Measurements from ENCODE around the gene PIK3C2B.

The PIK3C2B gene

DNA sequence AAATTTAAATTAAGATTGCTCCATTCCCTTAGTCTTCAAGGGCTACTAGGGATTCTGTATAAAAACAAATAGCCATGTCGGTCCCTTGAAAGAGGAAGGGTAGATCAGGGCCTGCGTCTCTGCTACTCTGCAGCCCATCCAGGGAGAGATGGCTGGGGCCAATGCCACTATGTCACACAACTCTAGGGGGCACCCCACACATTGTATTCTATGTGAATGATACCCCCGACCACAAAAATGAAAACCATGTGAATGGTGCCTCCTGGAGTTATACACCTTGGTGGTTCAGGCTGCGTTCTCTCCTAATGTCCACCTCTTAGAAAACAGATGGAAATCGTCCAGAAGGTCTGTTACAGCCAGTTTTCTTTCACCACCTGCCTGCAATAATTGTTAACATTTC, 18.0 kb downstream of the PIK3C2B start:
- H3K4me3 ChIP-seq (ENCODE audit: low read length), result no peak overlapping the region
- peaks cover 14% of the 10 kb centered on the region for H3K4me1 ChIP-seq (ENCODE audit: control insufficient read depth, insufficient read depth, low read length)
- H3K9ac ChIP-seq (ENCODE audit: low read length), result no peak overlapping the region
- DNase-seq (ENCODE audit: low read depth), result no peak
- no peaks in the 10 kb centered on the region for H3K36me3 ChIP-seq (ENCODE audit: control insufficient read depth, insufficient read depth, low read length, severe bottlenecking)
- H3K9me3 ChIP-seq (ENCODE audit: control insufficient read depth, low read length), result no peaks in the 10 kb centered on the region
- peaks cover 28% of the 10 kb centered on the region for H3K27me3 ChIP-seq (replicated peaks; ENCODE audit: control insufficient read depth, insufficient read depth, low read length)

DNA sequence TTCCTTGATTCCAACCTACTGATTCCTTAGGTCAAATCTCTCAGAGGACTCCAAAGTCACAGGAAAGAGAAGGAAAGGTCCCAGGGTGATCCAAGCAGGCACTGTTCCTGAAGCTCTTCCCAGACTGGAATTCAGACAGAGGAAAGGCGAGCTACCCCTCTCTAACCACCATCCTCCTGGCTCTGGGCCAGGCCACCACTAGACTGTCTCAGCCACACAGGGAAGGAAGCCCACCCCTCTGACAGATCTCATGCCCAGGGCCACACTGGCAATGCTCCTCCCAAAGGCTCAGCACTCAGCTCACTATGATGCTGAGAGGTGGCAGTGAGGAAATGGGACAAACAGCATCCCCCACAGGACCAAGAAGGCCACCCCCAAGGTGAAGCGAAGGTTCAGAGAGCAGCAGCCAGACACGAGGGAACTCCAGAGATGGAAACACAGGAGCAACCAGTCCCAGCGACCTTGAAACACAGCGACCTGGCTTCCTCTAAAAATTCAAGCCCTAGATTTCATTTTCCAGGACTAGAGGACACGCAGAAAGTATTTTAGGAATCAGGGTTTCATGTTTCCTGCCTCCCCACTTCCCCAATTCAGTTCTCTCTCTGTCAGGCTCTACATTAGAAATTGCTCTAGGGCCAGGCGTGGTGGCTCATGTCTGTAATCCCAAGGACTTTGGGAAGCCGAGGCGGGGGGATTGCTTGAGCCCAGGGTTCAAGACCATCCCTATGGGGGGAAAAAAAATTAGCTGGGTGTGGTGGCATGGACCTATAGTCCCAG, 18.8 kb downstream of the PIK3C2B start:
- DNase-seq (ENCODE audit: low read depth), result no peak

GRCh38 chr1:204473400-204473965, 21.1 kb downstream of the PIK3C2B start:
- H3K4me1 ChIP-seq (ENCODE audit: control insufficient read depth, insufficient read depth, low read length), result peaks cover 14% of the 10 kb centered on the region
- H3K4me3 ChIP-seq (ENCODE audit: low read length), result no peak overlapping the region
- H3K27me3 ChIP-seq (replicated peaks; ENCODE audit: control insufficient read depth, insufficient read depth, low read length), result peaks cover 17% of the 10 kb centered on the region
- H3K36me3 ChIP-seq (ENCODE audit: control insufficient read depth, insufficient read depth, low read length, severe bottlenecking), result peaks cover 11% of the 10 kb centered on the region
- no peak for DNase-seq (ENCODE audit: low read depth)
- H3K9ac ChIP-seq (ENCODE audit: low read length), result no peak overlapping the region
- no peaks in the 10 kb centered on the region for H3K9me3 ChIP-seq (ENCODE audit: control insufficient read depth, low read length)

More for the DNA sequence above, 18.8 kb downstream of the PIK3C2B start:
- Histone ChIP-seq H3K4me3 (ENCODE audit: low read length) (no peak overlapping the region), H3K36me3 (ENCODE audit: control insufficient read depth, insufficient read depth, low read length, severe bottlenecking) (no peaks in the 10 kb centered on the region), H3K27me3 (replicated peaks; ENCODE audit: control insufficient read depth, insufficient read depth, low read length) (peaks cover 28% of the 10 kb centered on the region), H3K9ac (ENCODE audit: low read length) (no peak overlapping the region), H3K4me1 (ENCODE audit: control insufficient read depth, insufficient read depth, low read length) (peaks cover 14% of the 10 kb centered on the region), H3K9me3 (ENCODE audit: control insufficient read depth, low read length) (no peaks in the 10 kb centered on the region)

DNA sequence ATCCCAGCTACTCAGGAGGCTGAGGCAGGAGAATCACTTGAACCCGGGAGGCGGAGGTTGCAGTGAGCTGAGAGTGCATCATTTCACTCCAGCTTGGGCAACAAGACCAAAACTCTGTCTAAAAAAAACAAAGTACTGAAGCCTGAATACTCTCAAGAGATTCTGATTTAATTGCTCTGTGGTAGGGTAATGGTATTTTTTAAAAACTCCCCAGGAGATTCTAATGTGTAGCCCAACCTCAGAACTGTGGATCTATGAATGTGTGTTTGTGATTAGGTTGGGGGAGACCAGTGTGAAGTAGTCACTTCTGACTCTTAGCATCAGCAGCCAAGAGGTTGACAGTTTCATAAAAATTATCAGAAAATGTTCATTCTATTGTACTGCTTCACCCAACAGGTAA, 21.9 kb downstream of the PIK3C2B start:
- DNase-seq (ENCODE audit: low read depth), result no peak
- Histone ChIP-seq H3K9me3 (ENCODE audit: control insufficient read depth, low read length) (no peaks in the 10 kb centered on the region), H3K4me3 (ENCODE audit: low read length) (no peak overlapping the region), H3K27me3 (replicated peaks; ENCODE audit: control insufficient read depth, insufficient read depth, low read length) (peaks cover 9% of the 10 kb centered on the region), H3K36me3 (ENCODE audit: control insufficient read depth, insufficient read depth, low read length, severe bottlenecking) (peaks cover 16% of the 10 kb centered on the region), H3K9ac (ENCODE audit: low read length) (no peak overlapping the region), H3K4me1 (ENCODE audit: control insufficient read depth, insufficient read depth, low read length) (peaks cover 7% of the 10 kb centered on the region)

DNA sequence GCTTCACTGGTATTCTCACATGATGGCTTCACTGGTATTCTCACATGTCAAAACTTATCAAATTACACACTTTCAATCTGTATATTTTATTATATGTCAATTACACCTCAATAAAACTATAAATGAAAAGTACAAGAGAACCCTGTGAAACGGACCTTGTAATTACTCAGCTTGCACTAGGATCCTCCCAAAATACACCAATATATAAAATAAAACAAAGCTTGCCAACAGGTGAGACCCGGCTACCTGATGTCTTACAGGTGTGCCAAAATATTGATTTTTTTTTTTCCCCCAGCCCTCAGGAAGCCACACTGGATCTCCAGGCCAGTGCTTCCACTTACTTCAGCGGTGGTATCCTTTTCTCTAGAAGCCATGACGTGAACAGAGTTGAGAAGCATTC, 22.9 kb downstream of the PIK3C2B start:
- Histone ChIP-seq H3K27me3 (replicated peaks; ENCODE audit: control insufficient read depth, insufficient read depth, low read length) (peaks cover 9% of the 10 kb centered on the region), H3K36me3 (ENCODE audit: control insufficient read depth, insufficient read depth, low read length, severe bottlenecking) (peaks cover 24% of the 10 kb centered on the region), H3K9me3 (ENCODE audit: control insufficient read depth, low read length) (no peaks in the 10 kb centered on the region), H3K4me1 (ENCODE audit: control insufficient read depth, insufficient read depth, low read length) (peaks cover 4% of the 10 kb centered on the region), H3K4me3 (ENCODE audit: low read length) (no peak overlapping the region), H3K9ac (ENCODE audit: low read length) (no peak overlapping the region)
- no peak for DNase-seq (ENCODE audit: low read depth)

- Histone ChIP-seq H3K4me3 (ENCODE audit: low read length) (no peak overlapping the region), H3K27me3 (replicated peaks; ENCODE audit: control insufficient read depth, insufficient read depth, low read length) (peaks cover 5% of the 10 kb centered on the region), H3K9ac (ENCODE audit: low read length) (no peak overlapping the region), H3K4me1 (ENCODE audit: control insufficient read depth, insufficient read depth, low read length) (peaks cover 22% of the 10 kb centered on the region), H3K9me3 (ENCODE audit: control insufficient read depth, low read length) (no peaks in the 10 kb centered on the region), H3K36me3 (ENCODE audit: control insufficient read depth, insufficient read depth, low read length, severe bottlenecking) (peaks cover 24% of the 10 kb centered on the region)
- no peak for DNase-seq (ENCODE audit: low read depth)
Observed at GRCh38 chr1:204469304-204469703, 25.3 kb downstream of the PIK3C2B start.

DNA sequence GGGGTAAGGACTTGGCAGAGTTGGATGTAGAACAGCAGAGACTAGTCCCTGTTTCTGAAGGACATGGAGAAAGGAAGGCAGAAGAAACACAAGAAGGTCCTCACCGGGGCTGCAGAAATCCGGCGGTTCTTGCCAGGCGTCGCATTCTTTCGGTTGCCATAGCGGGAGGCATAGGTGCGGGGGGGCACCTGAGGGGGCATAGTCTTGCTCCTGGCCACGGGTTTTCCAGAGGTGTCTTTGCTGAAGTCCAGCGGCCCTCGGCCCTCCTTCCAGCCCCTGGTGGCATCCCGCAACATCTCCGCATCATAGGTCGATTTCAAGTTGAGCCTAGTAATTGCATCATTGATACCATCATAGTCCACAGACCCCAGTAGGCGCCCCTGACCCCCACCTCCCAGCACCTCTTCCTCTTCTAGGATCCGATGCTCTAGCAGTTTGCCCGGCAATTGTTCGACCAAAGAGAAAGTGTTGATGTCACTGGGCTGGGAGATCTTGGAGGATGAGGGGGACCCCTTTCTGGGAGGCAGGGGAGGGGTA, 25.8 kb downstream of the PIK3C2B start:
- peaks cover 27% of the 10 kb centered on the region for H3K4me1 ChIP-seq (ENCODE audit: control insufficient read depth, insufficient read depth, low read length)
- no peaks in the 10 kb centered on the region for H3K9me3 ChIP-seq (ENCODE audit: control insufficient read depth, low read length)
- no peak overlapping the region for H3K4me3 ChIP-seq (ENCODE audit: low read length)
- H3K9ac ChIP-seq (ENCODE audit: low read length), result no peak overlapping the region
- peaks cover 24% of the 10 kb centered on the region for H3K36me3 ChIP-seq (ENCODE audit: control insufficient read depth, insufficient read depth, low read length, severe bottlenecking)
- DNase-seq (ENCODE audit: low read depth), result no peak
- H3K27me3 ChIP-seq (replicated peaks; ENCODE audit: control insufficient read depth, insufficient read depth, low read length), result peaks cover 5% of the 10 kb centered on the region

DNA sequence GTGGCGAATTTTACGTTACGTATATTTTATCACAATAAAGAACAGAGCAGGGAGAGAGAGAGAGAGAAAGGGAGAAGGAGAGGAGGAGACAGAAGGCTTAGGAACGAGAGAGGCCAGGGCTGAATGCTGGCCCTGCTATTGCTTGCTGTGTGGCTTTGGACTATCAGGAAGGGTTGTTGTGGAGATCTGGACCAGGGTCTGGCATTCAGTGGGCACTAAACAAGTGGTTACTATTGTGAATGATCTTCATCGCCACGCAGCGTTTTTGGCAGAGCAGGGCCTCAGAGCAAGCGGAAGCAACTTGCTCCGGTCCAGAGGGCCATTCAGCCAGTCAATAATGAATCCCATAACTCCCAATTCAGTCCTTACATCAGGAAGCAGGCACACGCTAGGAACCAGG, 26.4 kb downstream of the PIK3C2B start:
- Histone ChIP-seq H3K36me3 (ENCODE audit: control insufficient read depth, insufficient read depth, low read length, severe bottlenecking) (peaks cover 24% of the 10 kb centered on the region), H3K4me3 (ENCODE audit: low read length) (no peak overlapping the region), H3K4me1 (ENCODE audit: control insufficient read depth, insufficient read depth, low read length) (peaks cover 32% of the 10 kb centered on the region), H3K27me3 (replicated peaks; ENCODE audit: control insufficient read depth, insufficient read depth, low read length) (peaks cover 5% of the 10 kb centered on the region), H3K9me3 (ENCODE audit: control insufficient read depth, low read length) (no peaks in the 10 kb centered on the region), H3K9ac (ENCODE audit: low read length) (no peak overlapping the region)
- no peak for DNase-seq (ENCODE audit: low read depth)

- DNase-seq (ENCODE audit: low read depth), result no peak
- peaks cover 5% of the 10 kb centered on the region for H3K27me3 ChIP-seq (replicated peaks; ENCODE audit: control insufficient read depth, insufficient read depth, low read length)
- no peak overlapping the region for H3K9ac ChIP-seq (ENCODE audit: low read length)
- peaks cover 37% of the 10 kb centered on the region for H3K4me1 ChIP-seq (ENCODE audit: control insufficient read depth, insufficient read depth, low read length)
- no peaks in the 10 kb centered on the region for H3K9me3 ChIP-seq (ENCODE audit: control insufficient read depth, low read length)
- H3K36me3 ChIP-seq (ENCODE audit: control insufficient read depth, insufficient read depth, low read length, severe bottlenecking), result peaks cover 31% of the 10 kb centered on the region
- H3K4me3 ChIP-seq (ENCODE audit: low read length), result no peak overlapping the region
Observed at GRCh38 chr1:204466416-204467405, 27.9 kb downstream of the PIK3C2B start.

- H3K27me3 ChIP-seq (replicated peaks; ENCODE audit: control insufficient read depth, insufficient read depth, low read length), result peaks cover 5% of the 10 kb centered on the region
- peaks cover 37% of the 10 kb centered on the region for H3K4me1 ChIP-seq (ENCODE audit: control insufficient read depth, insufficient read depth, low read length)
- peaks cover 40% of the 10 kb centered on the region for H3K36me3 ChIP-seq (ENCODE audit: control insufficient read depth, insufficient read depth, low read length, severe bottlenecking)
- H3K9ac ChIP-seq (ENCODE audit: low read length), result no peak overlapping the region
- H3K4me3 ChIP-seq (ENCODE audit: low read length), result no peak overlapping the region
- no peaks in the 10 kb centered on the region for H3K9me3 ChIP-seq (ENCODE audit: control insufficient read depth, low read length)
- no peak for DNase-seq (ENCODE audit: low read depth)
Observed at GRCh38 chr1:204465546-204466415, 28.8 kb downstream of the PIK3C2B start.

Data from adipocyte (in vitro differentiated cells).